ENCODE data around the gene POLN. TPM values are rescaled to one million over a fixed set of nuclear protein-coding genes. Genes with fewer than 3 reads are reported as not detected.
A peak's percentile ranks its signal among the peaks of the same experiment; 100 is the strongest.

The POLN gene
- total and polyA plus RNA-seq, 2 of the 4 experiments (the other 2 are of a cell fraction), result 0.63 to 0.72 TPM

DNA sequence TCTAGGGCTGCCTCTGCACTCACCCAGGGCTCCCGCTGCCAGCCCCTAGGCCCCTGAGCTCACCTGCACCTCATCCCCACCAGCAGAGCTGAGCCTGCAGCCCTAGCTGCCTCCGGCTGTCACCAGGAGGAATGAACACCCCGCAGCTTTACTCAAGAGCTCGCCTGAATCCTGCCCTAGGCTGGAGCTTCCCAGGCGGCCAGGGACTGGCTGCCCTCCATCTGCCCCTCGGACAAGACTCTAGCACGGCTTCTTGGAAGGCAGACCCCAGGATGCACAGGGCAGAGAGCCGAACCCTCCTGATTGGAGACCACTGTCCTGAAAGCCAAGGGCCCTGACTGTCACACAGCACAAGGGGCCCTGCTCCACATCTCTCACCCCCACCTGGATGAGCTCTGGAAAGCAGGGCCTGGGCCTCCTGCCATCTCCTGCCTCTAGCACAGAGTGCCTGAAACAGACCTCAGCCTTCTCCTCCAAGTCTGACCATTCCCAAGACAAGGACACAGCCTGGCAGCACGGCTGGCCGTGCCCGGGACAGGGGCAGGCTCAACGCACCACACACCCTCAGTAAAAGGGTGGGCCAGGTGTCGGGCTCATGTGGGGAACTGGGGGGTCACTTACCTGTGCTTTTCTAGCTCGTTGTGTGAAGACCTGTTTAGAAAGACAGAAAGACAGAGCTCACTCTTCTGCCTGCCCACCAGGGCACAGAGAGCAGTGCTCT lies 15.6 kb upstream of the POLN start:
- Histone ChIP-seq H3K23ac (ENCODE audit: low read depth, low read length) (no peak overlapping the region), H2BK20ac (ENCODE audit: low read depth, low read length) (no peak overlapping the region), H3K14ac (replicated peaks; ENCODE audit: low read depth, low read length) (no peak overlapping the region), H2BK5ac (ENCODE audit: low read depth, low read length, poor library complexity, severe bottlenecking) (no peak overlapping the region), H3K79me1 (ENCODE audit: low read depth in 1 of 2, low read length in 2 of 2) (peaks cover 35 to 70% of the 10 kb centered on the region in 2 experiments), H2BK15ac (ENCODE audit: low read depth, low read length) (no peak overlapping the region), H3K4me2 (ENCODE audit: low read depth, low read length) (no peak overlapping the region), H3K36me3 (ENCODE audit: control insufficient read depth, insufficient read depth, low read length) (peaks cover 51% of the 10 kb centered on the region), H3K4me1 (ENCODE audit: control insufficient read depth, insufficient read depth, low read length) (peaks cover 6% of the 10 kb centered on the region; the same call in 1 of the 2 replicates), H4K20me1 (ENCODE audit: insufficient read depth, low read length) (peaks cover 74% of the 10 kb centered on the region), H3K56ac (ENCODE audit: extremely low read depth, insufficient read depth, low read length) (no peak overlapping the region), H3K9me1 (ENCODE audit: insufficient read depth, low read length) (peaks cover 4% of the 10 kb centered on the region; the same call in 1 of the 2 replicates), H2BK120ac (ENCODE audit: low read depth, low read length) (no peak overlapping the region), H3K4ac (ENCODE audit: low read depth, low read length) (no peak overlapping the region), H3K27me3 (ENCODE audit: control insufficient read depth, insufficient read depth, low read length) (no peaks in the 10 kb centered on the region), H3K9me3 (ENCODE audit: control insufficient read depth, insufficient read depth, low read length) (no peaks in the 10 kb centered on the region), H3K27ac (ENCODE audit: insufficient read depth, low read length) (no peak overlapping the region), H3K18ac (ENCODE audit: low read depth, low read length) (no peak overlapping the region), H2AK9ac (replicated peaks; ENCODE audit: low read depth, low read length, poor library complexity) (peak overlapping the region; percentile 5), H4K8ac (ENCODE audit: low read depth in 2 of 2, low read length in 2 of 2) (no peak overlapping the region), H4K91ac (ENCODE audit: insufficient read depth, low read depth, low read length) (no peak overlapping the region), H3K9ac (ENCODE audit: low read depth, low read length) (no peak overlapping the region), H3K4me3 (ENCODE audit: insufficient read depth, low read depth, low read length) (no peak overlapping the region), H4K5ac (ENCODE audit: low read depth, low read length) (no peak overlapping the region), H2AFZ (replicated peaks; ENCODE audit: low read length, poor library complexity) (no peak overlapping the region), H2AK5ac (ENCODE audit: low read depth, low read length) (no peak overlapping the region)
- ChIA-PET POLR2A (ENCODE audit: unreplicated experiment) (no interaction called here), CTCF (no interaction called here)
- TF ChIP-seq, protein P1, sequence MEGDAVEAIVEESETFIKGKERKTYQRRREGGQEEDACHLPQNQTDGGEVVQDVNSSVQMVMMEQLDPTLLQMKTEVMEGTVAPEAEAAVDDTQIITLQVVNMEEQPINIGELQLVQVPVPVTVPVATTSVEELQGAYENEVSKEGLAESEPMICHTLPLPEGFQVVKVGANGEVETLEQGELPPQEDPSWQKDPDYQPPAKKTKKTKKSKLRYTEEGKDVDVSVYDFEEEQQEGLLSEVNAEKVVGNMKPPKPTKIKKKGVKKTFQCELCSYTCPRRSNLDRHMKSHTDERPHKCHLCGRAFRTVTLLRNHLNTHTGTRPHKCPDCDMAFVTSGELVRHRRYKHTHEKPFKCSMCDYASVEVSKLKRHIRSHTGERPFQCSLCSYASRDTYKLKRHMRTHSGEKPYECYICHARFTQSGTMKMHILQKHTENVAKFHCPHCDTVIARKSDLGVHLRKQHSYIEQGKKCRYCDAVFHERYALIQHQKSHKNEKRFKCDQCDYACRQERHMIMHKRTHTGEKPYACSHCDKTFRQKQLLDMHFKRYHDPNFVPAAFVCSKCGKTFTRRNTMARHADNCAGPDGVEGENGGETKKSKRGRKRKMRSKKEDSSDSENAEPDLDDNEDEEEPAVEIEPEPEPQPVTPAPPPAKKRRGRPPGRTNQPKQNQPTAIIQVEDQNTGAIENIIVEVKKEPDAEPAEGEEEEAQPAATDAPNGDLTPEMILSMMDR (conservative IDR thresholded peaks at IDR 0.05; ENCODE audit: low read depth, low read length), result no peak
- BruUV-seq (replicated peaks), result no TSS peak
- no peak for ATAC-seq (ENCODE audit: low read depth)
- no peak for DNase-seq
- in situ Hi-C loops (cut with MboI; ENCODE audit: low sequenced_read_pairs) (no loop called here), dilution Hi-C loops (cut with HindIII; ENCODE audit: low sequenced_read_pairs, unreplicated experiment) (no loop called here), intact Hi-C loops (cut with micrococcal nuclease) (no loop called here)
- WGBS, 2 experiments (ENCODE audit: extremely low coverage in 2 of 2, insufficient read length in 1 of 2), result 82% methylated on average over 7 of the region's 14 CpGs; no CpG with 5 or more reads in 1 of the 2 experiments

Measured in IMR-90 (cell line).